Testis (tissue), 3 donors: Measurements from ENCODE around the gene GPR17. TPM values are rescaled to one million over a fixed set of nuclear protein-coding genes. Genes with fewer than 3 reads are reported as not detected.

Experiments used
- DNase-seq: peaks from one replicate; pipeline ENCODE4 v3.0.0-alpha.2; 2019
- H3K27ac ChIP-seq, 2 donors: fragments of 200-600 bp; sonication (generic); one replicate each; pipeline ENCODE4 v1.5.1; 2019
- H3K27me3 ChIP-seq: fragments of 200-600 bp; sonication (generic); one replicate; pipeline ENCODE4 v1.5.1; 2019
- H3K36me3 ChIP-seq: fragments of 200-600 bp; sonication (generic); one replicate; pipeline ENCODE4 v1.5.1; 2017; ENCODE audit warnings: low read depth; ENCODE audit errors: missing control alignments
- H3K4me1 ChIP-seq: fragments of 200-600 bp; sonication (generic); one replicate; pipeline ENCODE4 v1.5.1; 2019
- H3K4me3 ChIP-seq, 2 donors: fragments of 200-600 bp; sonication (generic); one replicate each; pipeline ENCODE4 v1.5.1; 2017 to 2019
- H3K9me3 ChIP-seq: fragments of 200-600 bp; sonication (generic); one replicate; pipeline ENCODE4 v1.5.1; 2017
- POLR2A ChIP-seq: fragments of 450-650 bp; IDR thresholded peaks from one replicate; pipeline ENCODE4 v1.6.1; 2017; ENCODE audit warnings: antibody characterized with exemption, mild to moderate bottlenecking, moderate library complexity
- WGBS, 2 donors: methylation state at CpG; one replicate each; pipeline ENCODE4 v1.1.5; 2018; 5-methylcytosine and 5-hydroxymethylcytosine counted together
- intact Hi-C: fragments of 100-400 bp; cut with DNase I; formaldehyde crosslinking; loops from one replicate; pipeline ENCODE4 v1.15.1; 2023; ENCODE audit warnings: low total_unique reads
- polyA plus RNA-seq: library from polyadenylated mRNA; stranded (reverse); fragments of 350-450 nt; fragmentation: Illumina TruSeq; extraction: RNeasy Lipid Tissue Mini Kit (QIAGEN cat#74804); gene quantifications from one replicate; pipeline ENCODE4 v1.2.3, GENCODE V29; 2014; ENCODE audit warnings: low read depth, low replicate concordance; ENCODE audit not compliant: insufficient read depth
- total RNA-seq, 2 donors: library from RNA; depleted of rRNA; stranded (reverse); fragments of >200 nt; gene quantifications; one replicate each; pipeline ENCODE4 v1.2.3, GENCODE V29; 2016
- TF ChIP-seq, protein P1 (sequence below), 3 experiments: fragments of 450-650 bp in 2 of 3; fragments of 200-600 bp in 1 of 3; sonication (generic) in 1 of 3; IDR thresholded peaks; one replicate each; pipeline ENCODE4 v1.5.1; 2016 to 2019; ENCODE audit warnings: antibody characterized with exemption in 3 of 3, mild to moderate bottlenecking in 2 of 3, moderate library complexity in 1 of 3

Gene GPR17
- total and polyA plus RNA-seq, 3 donors from 2014 or later: 0.25 to 0.29 TPM; not detected in 1

DNA sequence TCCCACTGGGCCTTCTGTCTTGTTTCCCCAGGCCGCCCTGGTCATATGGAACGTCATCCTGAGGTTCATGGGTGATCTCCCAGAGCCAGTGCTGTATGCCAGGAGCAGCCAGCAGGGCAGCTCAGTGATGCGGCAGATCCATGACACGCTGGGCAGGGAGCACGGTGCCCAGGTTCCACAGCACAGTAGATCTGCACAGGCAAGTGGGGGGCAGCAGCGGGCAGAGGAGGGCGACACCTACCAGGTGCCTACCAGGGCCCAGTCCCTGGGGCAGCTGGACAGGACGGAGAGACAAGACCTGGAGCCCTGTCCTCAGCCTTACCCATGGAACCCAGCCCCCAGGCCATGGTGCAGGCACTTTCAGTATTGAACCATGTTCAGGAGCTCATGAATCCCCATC, 36.1 kb upstream of the GPR17 start:
- Histone ChIP-seq H3K27ac (no peak overlapping the region), H3K4me1 (no peaks in the 10 kb centered on the region), H3K27me3 (no peaks in the 10 kb centered on the region), H3K9me3 (no peaks in the 10 kb centered on the region), H3K36me3 (no peaks in the 10 kb centered on the region), H3K4me3 (no peak overlapping the region)
- TF ChIP-seq, protein P1, sequence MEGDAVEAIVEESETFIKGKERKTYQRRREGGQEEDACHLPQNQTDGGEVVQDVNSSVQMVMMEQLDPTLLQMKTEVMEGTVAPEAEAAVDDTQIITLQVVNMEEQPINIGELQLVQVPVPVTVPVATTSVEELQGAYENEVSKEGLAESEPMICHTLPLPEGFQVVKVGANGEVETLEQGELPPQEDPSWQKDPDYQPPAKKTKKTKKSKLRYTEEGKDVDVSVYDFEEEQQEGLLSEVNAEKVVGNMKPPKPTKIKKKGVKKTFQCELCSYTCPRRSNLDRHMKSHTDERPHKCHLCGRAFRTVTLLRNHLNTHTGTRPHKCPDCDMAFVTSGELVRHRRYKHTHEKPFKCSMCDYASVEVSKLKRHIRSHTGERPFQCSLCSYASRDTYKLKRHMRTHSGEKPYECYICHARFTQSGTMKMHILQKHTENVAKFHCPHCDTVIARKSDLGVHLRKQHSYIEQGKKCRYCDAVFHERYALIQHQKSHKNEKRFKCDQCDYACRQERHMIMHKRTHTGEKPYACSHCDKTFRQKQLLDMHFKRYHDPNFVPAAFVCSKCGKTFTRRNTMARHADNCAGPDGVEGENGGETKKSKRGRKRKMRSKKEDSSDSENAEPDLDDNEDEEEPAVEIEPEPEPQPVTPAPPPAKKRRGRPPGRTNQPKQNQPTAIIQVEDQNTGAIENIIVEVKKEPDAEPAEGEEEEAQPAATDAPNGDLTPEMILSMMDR (IDR thresholded peaks at IDR 0.05): no peak
- no peak for TF ChIP-seq POLR2A
- intact Hi-C loops: no loop called here
- DNase-seq: no peak
- 80 to 91% methylated on average over 1 to 8 of the region's 8 CpGs for WGBS, 2 donors

GRCh38 chr2:127610561-127610960, 35.4 kb upstream of the GPR17 start:
- Histone ChIP-seq H3K27me3 (no peaks in the 10 kb centered on the region), H3K36me3 (no peaks in the 10 kb centered on the region), H3K4me3 (no peak overlapping the region), H3K27ac (no peak overlapping the region), H3K4me1 (no peaks in the 10 kb centered on the region), H3K9me3 (no peaks in the 10 kb centered on the region)
- TF ChIP-seq, protein P1 (IDR thresholded peaks at IDR 0.05): no peak
- no peak for TF ChIP-seq POLR2A
- intact Hi-C loops: no loop called here
- WGBS, 2 donors: 94 to 100% methylated on average over 1 of the region's 1 CpG
- no peak for DNase-seq

DNA sequence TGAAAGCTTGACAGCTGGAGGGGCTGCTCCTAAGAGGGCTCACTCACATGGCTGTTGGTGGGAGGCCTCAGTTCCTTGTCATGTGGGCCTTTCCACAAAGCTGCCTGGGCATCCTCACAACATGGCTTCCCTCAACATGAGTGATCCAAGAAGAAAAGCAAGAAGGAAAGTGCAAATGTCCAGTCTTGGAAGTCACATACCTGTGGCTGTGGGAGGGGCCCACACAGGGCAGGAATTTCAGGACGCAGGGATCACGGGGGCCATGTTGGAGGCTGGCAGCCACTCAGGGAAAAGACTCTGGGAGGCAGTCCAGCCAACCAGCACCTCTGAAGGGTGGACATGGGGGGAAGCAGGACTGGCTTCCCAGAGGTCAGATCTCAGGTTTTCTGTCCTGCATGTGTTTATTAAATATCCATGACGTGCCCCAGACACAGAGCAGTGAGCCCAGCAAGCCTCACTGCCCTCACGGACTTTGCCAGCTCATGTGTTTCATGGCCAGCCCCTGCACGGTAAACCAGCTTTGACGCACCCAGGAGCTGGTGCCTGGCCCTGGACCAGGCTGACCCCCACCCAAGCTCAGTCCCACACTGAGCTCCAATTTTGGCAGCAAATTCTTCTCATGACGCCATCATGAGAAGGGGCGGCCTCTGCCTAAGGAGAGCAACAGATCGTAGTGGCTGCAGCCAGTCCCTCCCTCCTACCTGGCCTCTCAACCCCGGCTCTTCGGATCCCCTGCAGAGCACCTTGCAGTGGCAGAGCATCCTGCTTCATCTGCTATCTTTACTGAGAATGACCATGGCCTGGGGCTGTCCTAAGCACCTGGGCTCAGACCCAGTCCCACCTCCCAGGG, 34.7 kb upstream of the GPR17 start:
- no peaks in the 10 kb centered on the region for H3K36me3 ChIP-seq
- no peak overlapping the region for H3K27ac ChIP-seq
- H3K27me3 ChIP-seq: no peaks in the 10 kb centered on the region
- TF ChIP-seq POLR2A: no peak
- TF ChIP-seq, protein P1 (IDR thresholded peaks at IDR 0.05): no peak
- no peak overlapping the region for H3K4me3 ChIP-seq
- intact Hi-C loops: no loop called here
- no peak for DNase-seq
- H3K4me1 ChIP-seq: no peaks in the 10 kb centered on the region
- no peaks in the 10 kb centered on the region for H3K9me3 ChIP-seq
- WGBS, 2 donors: 88 to 93% methylated on average over 7 to 11 of the region's 11 CpGs

- no peak overlapping the region for H3K4me3 ChIP-seq
- no peaks in the 10 kb centered on the region for H3K9me3 ChIP-seq
- intact Hi-C loops: no loop called here
- WGBS, 2 donors: 88 to 96% methylated on average over 13 of the region's 13 CpGs
- no peaks in the 10 kb centered on the region for H3K4me1 ChIP-seq
- no peaks in the 10 kb centered on the region for H3K36me3 ChIP-seq
- H3K27me3 ChIP-seq: no peaks in the 10 kb centered on the region
- no peak overlapping the region for H3K27ac ChIP-seq
- no peak for DNase-seq
- TF ChIP-seq, protein P1 (IDR thresholded peaks at IDR 0.05): no peak
- TF ChIP-seq POLR2A: no peak
Observed at GRCh38 chr2:127612111-127612822, 33.7 kb upstream of the GPR17 start.
